ENCODE measurements around the gene ABCD1. TPM values are rescaled to one million over a fixed set of nuclear protein-coding genes. Genes with fewer than 3 reads are reported as not detected.
"Not testable (repeated sequence)": the region's sequence is repeated elsewhere in the genome, so short reads cannot be mapped to it uniquely, and the experiment has no call there.

The ABCD1 gene
- total and polyA plus RNA-seq, 2 experiments from 2014 or later = 10.5 to 14.2 TPM

DNA sequence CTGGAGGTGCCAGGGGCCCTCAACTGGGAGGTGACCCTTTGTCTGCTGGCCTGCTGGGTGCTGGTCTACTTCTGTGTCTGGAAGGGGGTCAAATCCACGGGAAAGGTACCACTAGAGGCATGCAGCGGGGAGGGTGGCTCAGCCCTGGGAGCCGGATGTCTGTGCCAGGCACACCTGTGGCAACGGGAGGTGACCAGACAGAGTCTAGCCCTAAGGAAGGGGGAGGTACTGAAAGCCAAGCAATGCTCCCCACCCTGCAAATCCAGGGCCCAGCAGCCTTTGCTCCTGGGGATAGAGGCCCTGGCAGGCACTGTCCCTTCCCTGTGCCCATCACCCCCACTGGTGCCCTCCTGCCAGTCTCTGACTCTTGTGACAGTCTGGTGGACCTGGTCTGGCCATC is 32.7 kb upstream of the ABCD1 start:
- WGBS (ENCODE audit: low lambda C conversion rate, missing lambda C conversion rate) = 82% methylated on average over 4 of the region's 4 CpGs
- H3K27me3 ChIP-seq = no peaks in the 10 kb centered on the region
- no peaks in the 10 kb centered on the region for H3K9me3 ChIP-seq (ENCODE audit: low read depth)
- no peaks in the 10 kb centered on the region for H3K9me2 ChIP-seq (replicated peaks; ENCODE audit: insufficient read depth)
- no peak overlapping the region for H3K4me2 ChIP-seq
- peaks cover 2% of the 10 kb centered on the region for H4K20me1 ChIP-seq (ENCODE audit: insufficient read depth, poor library complexity, severe bottlenecking)
- no peaks in the 10 kb centered on the region for H3K36me3 ChIP-seq (replicated peaks; ENCODE audit: insufficient read depth, low read depth)
- no peak overlapping the region for H3K27ac ChIP-seq
- H3K4me3 ChIP-seq = no peak overlapping the region
- peaks cover under 1% of the 10 kb centered on the region for H3K4me1 ChIP-seq (ENCODE audit: insufficient read depth)
- no peaks in the 10 kb centered on the region for H3K79me2 ChIP-seq
- DNase-seq (ENCODE audit: low spot score) = no peak
- TF ChIP-seq EZH2 (IDR thresholded peaks at IDR 0.05; ENCODE audit: borderline replicate concordance) = no peak
- H2AFZ ChIP-seq = no peak overlapping the region

- no peaks in the 10 kb centered on the region for H3K9me3 ChIP-seq (ENCODE audit: low read depth)
- H3K4me1 ChIP-seq (ENCODE audit: insufficient read depth) = no peaks in the 10 kb centered on the region
- TF ChIP-seq EZH2phosphoT487 (IDR thresholded peaks at IDR 0.05; ENCODE audit: low read depth, severe bottlenecking, unreplicated experiment) = no peak
- TF ChIP-seq CTCF (IDR thresholded peaks at IDR 0.05; ENCODE audit: poor library complexity) = no peak
- TF ChIP-seq EZH2 (IDR thresholded peaks at IDR 0.05; ENCODE audit: borderline replicate concordance) = no peak
- H3K4me2 ChIP-seq = no peak overlapping the region
- no peaks in the 10 kb centered on the region for H3K79me2 ChIP-seq
- H3K27me3 ChIP-seq = no peaks in the 10 kb centered on the region
- H2AFZ ChIP-seq = no peak overlapping the region
- 88% methylated on average over 24 of the region's 24 CpGs for WGBS (ENCODE audit: low lambda C conversion rate, missing lambda C conversion rate)
- H3K9me2 ChIP-seq (replicated peaks; ENCODE audit: insufficient read depth) = no peaks in the 10 kb centered on the region
- no peak overlapping the region for H3K4me3 ChIP-seq
- peaks cover 2% of the 10 kb centered on the region for H4K20me1 ChIP-seq (ENCODE audit: insufficient read depth, poor library complexity, severe bottlenecking)
- no peak overlapping the region for H3K27ac ChIP-seq
- no peaks in the 10 kb centered on the region for H3K36me3 ChIP-seq (replicated peaks; ENCODE audit: insufficient read depth, low read depth)
- no peak for DNase-seq (ENCODE audit: low spot score)
These were observed 32.0 kb upstream of the ABCD1 start for GRCh38 chrX:153692611-153693156.

- TF ChIP-seq EZH2phosphoT487 (IDR thresholded peaks at IDR 0.05; ENCODE audit: low read depth, severe bottlenecking, unreplicated experiment) (no peak), CTCF (IDR thresholded peaks at IDR 0.05; ENCODE audit: poor library complexity) (no peak), EZH2 (IDR thresholded peaks at IDR 0.05; ENCODE audit: borderline replicate concordance) (no peak)
- no peaks in the 10 kb centered on the region for H3K4me1 ChIP-seq (ENCODE audit: insufficient read depth)
- no peaks in the 10 kb centered on the region for H3K9me2 ChIP-seq (replicated peaks; ENCODE audit: insufficient read depth)
- 87% methylated on average over 21 of the region's 31 CpGs for WGBS (ENCODE audit: low lambda C conversion rate, missing lambda C conversion rate)
- no peaks in the 10 kb centered on the region for H3K36me3 ChIP-seq (replicated peaks; ENCODE audit: insufficient read depth, low read depth)
- no peaks in the 10 kb centered on the region for H3K9me3 ChIP-seq (ENCODE audit: low read depth)
- no peaks in the 10 kb centered on the region for H3K79me2 ChIP-seq
- DNase-seq (ENCODE audit: low spot score) = no peak
- peaks cover 2% of the 10 kb centered on the region for H4K20me1 ChIP-seq (ENCODE audit: insufficient read depth, poor library complexity, severe bottlenecking)
- no peak overlapping the region for H2AFZ ChIP-seq
- H3K4me3 ChIP-seq = no peak overlapping the region
- H3K27me3 ChIP-seq = no peaks in the 10 kb centered on the region
- no peak overlapping the region for H3K4me2 ChIP-seq
- no peak overlapping the region for H3K27ac ChIP-seq
These were observed 31.2 kb upstream of the ABCD1 start for GRCh38 chrX:153693216-153694086.

DNA sequence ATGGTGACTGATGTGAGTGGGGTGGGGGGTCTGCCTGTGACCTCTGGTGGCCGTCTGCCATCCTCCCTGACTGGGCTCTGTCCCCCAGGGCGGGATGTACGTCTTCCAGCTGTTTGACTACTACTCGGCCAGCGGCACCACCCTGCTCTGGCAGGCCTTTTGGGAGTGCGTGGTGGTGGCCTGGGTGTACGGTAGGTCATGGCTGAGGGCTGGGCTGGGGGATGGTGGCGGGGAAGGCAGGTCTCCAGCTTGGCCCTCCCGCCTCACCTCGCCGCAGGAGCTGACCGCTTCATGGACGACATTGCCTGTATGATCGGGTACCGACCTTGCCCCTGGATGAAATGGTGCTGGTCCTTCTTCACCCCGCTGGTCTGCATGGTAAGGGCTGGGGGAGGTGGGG is 30.4 kb upstream of the ABCD1 start:
- H3K9me2 ChIP-seq (replicated peaks; ENCODE audit: insufficient read depth); H3K9me3 ChIP-seq (ENCODE audit: low read depth); H3K36me3 ChIP-seq (replicated peaks; ENCODE audit: insufficient read depth, low read depth); H3K4me1 ChIP-seq (ENCODE audit: insufficient read depth); H4K20me1 ChIP-seq (ENCODE audit: insufficient read depth, poor library complexity, severe bottlenecking); DNase-seq (ENCODE audit: low spot score); H2AFZ ChIP-seq; H3K4me2 ChIP-seq; H3K27ac ChIP-seq; H3K4me3 ChIP-seq; H3K79me2 ChIP-seq; H3K27me3 ChIP-seq: not testable (repeated sequence)
- WGBS (ENCODE audit: low lambda C conversion rate, missing lambda C conversion rate) = 88% methylated on average over 13 of the region's 16 CpGs

Measured in hepatocyte (in vitro differentiated cells).